Caki2 (cell line): ENCODE data around the gene IQSEC1. TPM values are rescaled to one million over a fixed set of nuclear protein-coding genes. Genes with fewer than 3 reads are reported as not detected.

Experiments
- DNase-seq: peaks from one replicate; pipeline ENCODE4 v3.0.0-alpha.2; 2015; ENCODE audit warnings: low read depth
- in situ Hi-C: cut with HindIII; loops from 2 replicates; pipeline ENCODE4 v1.10.0; 2016; ENCODE audit warnings: low sequenced_read_pairs, low pct_unique_long_range_greater_than_20kb, mixed read lengths
- total RNA-seq: library from RNA; depleted of rRNA; stranded (reverse); fragments of >200 nt; shearing (Covaris generic); gene quantifications from 2 replicates; pipeline ENCODE4 v1.2.3, GENCODE V29; 2014; ENCODE audit warnings: low replicate concordance

IQSEC1 gene
- total RNA-seq, 1 experiment from 2014 or later = 3.2 TPM

DNA sequence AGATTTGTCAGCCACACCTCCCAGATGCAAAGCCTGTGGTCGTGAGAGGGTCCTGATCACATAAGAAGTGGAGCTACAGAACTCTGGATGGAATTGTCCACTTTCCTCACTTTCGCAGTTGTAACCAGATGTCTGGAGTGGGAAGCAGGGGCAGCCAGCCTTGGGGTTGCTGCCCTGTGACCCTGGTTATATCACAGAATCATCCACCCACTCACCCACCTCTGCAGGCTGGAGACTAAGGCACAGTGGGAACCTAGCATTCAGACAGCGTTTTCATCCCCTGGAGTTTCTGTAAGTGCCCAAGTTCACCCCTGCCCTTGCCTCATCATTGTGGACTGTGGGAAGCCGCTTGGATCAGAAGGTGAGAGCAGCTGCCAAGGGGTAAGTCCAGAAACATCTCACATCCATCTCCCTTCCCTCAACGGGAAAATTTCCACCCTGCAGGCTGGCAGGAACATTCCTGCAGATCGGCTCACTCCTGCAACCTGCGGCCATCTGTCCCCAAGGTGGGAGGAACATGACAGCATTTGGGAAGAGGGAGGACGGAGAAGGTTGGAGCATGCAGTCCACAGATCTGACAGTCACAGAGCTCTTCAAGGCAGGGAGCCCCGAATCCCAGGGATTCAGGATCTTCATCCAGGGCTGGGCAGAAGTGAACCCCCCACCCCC is 2.9 kb upstream of the IQSEC1 start:
- in situ Hi-C loops = no loop called here
- DNase-seq = no peak

- DNase-seq = no peak
- in situ Hi-C loops = no loop called here
Observed at GRCh38 chr3:13075318-13075717, 2.1 kb upstream of the IQSEC1 start.

GRCh38 chr3:13074006-13074375 is 762 bp upstream of the IQSEC1 start:
- no peak for DNase-seq
- in situ Hi-C loops = no loop called here

DNA sequence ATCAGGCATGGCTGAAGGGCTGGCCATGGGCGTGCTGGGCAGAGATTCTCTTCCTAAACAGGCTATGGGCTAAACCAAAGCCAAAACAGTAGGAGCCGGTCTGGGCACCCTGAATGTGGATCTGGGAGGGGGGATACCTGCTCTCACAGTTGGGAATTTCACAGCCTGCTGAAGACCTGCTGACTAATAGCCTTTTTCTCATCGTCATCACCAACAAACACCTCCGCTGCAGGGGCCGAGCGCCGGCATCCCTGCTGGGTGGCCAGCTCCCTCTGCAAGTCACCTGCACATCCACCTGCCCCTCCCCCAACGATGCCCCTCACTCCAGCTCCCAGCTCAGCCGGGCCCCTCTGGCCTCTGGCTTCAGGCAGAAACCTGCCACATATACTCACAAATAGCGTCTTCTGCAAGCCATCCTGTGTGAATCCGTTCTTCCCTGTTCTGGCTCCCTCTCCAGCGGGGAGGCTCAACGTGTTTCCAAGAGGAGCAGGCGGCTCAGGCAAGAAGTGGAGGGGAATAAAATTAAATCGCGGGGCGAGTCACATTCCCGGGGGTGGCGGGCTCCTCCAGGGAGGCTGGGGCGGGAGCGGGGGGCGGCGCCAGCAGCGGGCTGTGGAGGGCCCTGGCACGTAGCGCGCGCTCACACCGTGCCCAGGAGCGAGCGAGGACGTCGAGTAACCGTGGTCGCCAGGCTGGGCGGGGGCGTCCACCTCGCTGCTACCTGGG is 466 bp downstream of the IQSEC1 start:
- in situ Hi-C loops = no loop called here
- DNase-seq = no peak

DNA sequence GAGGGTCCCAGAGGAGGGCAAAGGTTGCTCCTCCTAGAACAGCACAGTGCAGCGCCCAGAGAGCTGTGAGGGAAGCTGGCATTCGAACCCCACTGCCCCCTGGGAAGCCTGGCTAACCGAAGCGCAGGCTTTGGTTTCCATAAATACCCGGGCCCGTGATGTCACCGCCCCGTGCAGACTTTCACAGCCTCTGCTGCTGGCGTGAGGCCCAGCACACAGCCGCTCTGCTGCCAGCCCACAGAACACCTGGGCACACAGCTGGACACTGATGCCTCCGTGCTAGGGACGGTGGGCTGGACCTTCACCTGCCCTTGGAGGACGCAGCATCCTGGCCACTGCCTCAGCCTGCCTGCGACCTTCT is 1.0 kb downstream of the IQSEC1 start:
- no peak for DNase-seq
- in situ Hi-C loops = no loop called here

DNA sequence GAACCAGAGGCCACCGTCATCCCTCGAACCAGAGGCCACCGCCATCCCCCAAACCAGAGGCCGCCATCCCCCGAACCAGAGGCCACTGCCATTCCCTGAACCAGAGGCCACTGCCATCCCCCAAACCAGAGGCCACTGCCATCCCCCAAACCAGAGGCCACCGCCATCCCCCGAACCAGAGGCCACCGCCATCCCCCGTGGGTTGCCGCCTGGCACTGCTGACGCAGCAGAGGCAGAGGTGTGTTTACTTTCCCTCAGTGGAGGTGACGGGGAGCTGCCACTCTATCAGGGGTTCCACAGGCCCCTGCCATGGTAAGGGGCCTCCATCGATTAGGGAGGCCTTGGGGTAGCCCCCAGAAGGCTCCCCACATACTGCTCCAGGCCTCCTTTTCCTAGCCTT is 1.5 kb downstream of the IQSEC1 start:
- in situ Hi-C loops = no loop called here
- no peak for DNase-seq

- DNase-seq = no peak
- in situ Hi-C loops = no loop called here
Observed at GRCh38 chr3:13070391-13071070, 2.7 kb downstream of the IQSEC1 start.

GRCh38 chr3:13069495-13069894 is 3.7 kb downstream of the IQSEC1 start:
- no peak for DNase-seq
- in situ Hi-C loops = no loop called here

DNA sequence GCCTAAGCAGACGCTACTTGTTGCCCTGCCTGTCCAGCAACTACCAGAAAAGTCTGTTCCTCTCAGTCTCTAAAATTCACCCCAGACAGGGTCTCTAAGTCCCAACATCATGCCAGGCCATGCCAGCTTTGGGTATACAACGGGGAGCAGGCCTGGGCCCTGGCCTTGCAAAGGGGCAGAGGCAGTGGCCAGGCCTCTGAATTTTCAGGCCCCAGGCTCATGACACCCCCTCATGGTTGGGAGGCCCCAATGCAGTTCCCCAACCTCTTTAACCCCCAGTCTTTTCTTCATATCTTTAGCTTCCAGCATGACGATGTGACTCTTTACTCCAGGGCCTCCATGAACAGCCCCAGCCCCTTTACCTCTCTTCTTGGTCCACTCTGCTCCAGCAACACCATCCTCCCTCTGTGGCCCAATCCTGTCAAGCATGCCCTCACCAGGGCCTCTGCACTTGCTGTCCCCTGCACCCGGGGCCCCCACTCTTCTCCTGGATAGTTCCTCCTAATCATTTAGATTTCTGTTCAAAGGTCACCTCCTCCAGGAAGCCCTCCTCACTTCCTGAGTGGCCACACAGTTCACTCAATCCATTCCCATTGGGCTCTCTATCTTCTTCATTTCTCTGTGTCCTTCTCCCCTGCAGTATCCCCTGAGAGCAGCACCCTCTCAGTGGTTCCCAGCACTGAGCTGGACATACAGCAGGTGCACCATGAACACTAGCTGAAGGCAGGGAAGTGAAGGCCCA is 4.8 kb downstream of the IQSEC1 start:
- DNase-seq = no peak
- in situ Hi-C loops = no loop called here

- in situ Hi-C loops = no loop called here
- DNase-seq = no peak
Observed at GRCh38 chr3:13067778-13068177, 5.5 kb downstream of the IQSEC1 start.

DNA sequence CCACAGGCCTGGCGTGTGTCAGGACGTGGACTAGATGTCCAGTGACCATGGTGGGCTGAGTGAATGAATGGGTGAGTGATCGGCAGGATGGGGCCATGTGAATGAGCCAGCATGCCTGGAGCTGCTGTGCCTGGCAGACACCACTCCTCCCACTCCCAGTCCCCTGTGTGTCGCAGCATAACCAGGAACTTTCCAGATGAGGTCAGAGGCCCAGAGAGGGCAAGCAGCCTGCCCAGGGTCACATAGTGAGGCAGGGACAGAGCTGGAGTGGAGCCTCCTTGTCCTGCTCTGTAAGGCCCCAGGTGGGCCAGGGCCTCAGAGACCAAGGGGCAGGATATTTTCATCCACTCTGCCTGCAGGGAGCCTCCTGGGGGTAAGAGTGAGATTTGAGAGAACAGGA is 6.4 kb downstream of the IQSEC1 start:
- DNase-seq = no peak
- in situ Hi-C loops = no loop called here

- no peak for DNase-seq
- in situ Hi-C loops = no loop called here
Observed at GRCh38 chr3:13066236-13066635, 7.0 kb downstream of the IQSEC1 start.

GRCh38 chr3:13065727-13066126 is 7.5 kb downstream of the IQSEC1 start:
- no peak for DNase-seq
- in situ Hi-C loops = no loop called here

DNA sequence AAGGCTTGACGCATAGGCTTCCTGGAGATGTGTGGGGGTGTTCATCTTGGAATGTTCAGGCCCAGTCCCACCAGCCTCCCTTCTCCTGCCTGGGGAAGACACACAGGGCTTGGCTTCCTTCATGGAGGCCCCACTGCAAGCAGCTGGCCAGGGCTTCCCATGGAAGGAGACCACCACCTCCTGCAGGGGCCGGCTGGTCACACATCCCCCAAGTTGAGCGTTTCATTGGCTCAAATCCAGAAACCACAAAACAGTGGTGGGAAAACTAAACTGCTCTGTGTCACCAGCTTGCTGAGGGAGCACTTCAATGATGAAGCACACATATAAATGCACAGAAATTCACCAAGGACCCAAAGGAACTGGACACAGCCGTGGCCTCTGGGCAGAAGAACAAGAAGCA is 8.3 kb downstream of the IQSEC1 start:
- no peak for DNase-seq
- in situ Hi-C loops = no loop called here

GRCh38 chr3:13064159-13064868 is 8.9 kb downstream of the IQSEC1 start:
- in situ Hi-C loops = no loop called here
- DNase-seq = no peak

DNA sequence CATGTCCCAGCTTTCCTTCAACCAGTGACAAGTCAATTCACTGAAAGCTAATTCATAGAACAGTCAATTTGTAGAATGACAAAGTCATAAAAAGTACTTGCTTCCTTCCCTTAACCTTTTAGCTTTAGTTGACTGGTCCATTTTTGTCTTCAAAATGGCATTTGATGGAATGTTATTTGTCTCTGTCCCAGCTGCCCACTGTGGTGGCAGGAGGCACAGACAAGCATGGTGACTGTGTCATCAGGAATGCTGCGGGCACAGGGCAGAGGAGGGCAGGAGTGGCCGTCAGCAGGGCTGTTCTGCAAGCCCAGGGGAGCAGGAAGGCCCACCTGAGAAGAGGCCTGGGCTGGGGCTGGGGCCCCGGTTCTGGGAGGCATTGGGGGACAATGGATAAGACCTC is 10.0 kb downstream of the IQSEC1 start:
- peak; percentile 3 for DNase-seq

GRCh38 chr3:13062647-13063046 is 10.6 kb downstream of the IQSEC1 start:
- in situ Hi-C loops = no loop called here
- DNase-seq = no peak

More for the DNA sequence above, 10.0 kb downstream of the IQSEC1 start:
- in situ Hi-C loops = no loop called here

DNA sequence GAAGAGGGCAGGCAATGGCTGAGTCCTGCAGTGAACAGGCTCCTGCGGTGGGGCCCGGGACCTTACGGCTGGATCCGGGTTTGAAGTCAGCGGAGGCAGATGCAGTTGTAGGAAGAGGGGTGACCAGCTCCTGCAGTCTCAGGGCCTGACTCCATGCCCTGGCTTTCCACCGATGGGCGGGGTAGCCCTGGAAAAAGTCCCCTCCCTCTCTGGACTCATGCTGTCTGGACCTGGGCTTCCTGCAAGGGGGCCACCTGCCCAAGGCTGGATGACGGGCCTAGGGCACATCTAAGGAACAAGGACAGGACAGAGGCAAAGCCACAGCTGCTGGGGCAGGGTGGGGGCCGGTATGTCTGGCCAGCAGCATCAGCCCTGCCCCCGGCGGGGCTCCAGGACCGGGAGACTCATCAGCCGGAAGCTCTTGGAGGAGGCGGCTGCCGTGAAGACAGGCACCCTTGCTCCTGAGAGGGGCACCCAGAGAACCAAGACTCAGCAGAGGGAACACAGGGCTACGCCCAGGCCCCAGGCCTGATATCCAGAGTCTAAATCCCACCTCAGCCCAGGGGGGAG is 12.8 kb downstream of the IQSEC1 start:
- in situ Hi-C loops = no loop called here
- no peak for DNase-seq
